HG03108 (cell line): ENCODE results near the gene SEMA4A.
"Not testable (repeated sequence)": the region's sequence is repeated elsewhere in the genome, so short reads cannot be mapped to it uniquely, and the experiment has no call there.

Experiments used
- ATAC-seq: cut with Tn5 transposase; IDR thresholded peaks from one replicate; pipeline ENCODE4 v1.9.1; 2021; ENCODE audit warnings: moderate library complexity; ENCODE audit not compliant: unreplicated experiment

Gene SEMA4A

DNA sequence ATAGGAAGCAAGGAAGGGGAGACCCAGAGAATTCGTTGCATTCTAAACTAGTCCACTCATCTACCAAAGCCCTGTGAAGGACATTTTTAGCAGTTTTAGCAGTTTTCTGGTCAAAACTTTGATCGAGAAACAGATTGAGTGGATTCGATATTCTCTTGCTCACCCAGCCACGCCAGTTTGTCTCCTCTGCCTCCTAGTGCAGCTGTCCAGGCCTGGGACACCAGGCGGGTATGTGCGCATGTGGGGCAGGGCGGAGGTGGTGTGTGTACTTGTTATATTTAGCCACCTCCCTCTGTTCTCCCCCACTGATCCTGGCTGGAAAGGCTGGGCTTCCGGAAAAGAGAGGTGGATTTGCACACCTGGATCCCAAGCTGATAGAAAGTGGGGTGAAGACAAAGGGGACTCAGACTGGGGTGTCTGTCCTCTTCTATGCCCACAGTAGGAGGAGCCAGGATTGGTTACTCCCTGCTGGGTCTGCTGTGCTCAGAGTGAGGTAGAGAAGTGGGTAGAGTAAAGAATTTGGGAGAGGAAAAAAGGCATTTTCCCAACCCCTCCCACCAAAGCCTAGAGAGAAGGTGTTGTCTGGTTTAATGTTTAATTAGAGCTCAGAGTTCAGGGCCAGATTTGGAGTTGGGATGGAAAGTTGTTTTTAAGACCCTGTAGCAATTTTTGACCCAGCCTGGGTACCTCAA is 35.1 kb upstream of the SEMA4A start:
- no peak for ATAC-seq

DNA sequence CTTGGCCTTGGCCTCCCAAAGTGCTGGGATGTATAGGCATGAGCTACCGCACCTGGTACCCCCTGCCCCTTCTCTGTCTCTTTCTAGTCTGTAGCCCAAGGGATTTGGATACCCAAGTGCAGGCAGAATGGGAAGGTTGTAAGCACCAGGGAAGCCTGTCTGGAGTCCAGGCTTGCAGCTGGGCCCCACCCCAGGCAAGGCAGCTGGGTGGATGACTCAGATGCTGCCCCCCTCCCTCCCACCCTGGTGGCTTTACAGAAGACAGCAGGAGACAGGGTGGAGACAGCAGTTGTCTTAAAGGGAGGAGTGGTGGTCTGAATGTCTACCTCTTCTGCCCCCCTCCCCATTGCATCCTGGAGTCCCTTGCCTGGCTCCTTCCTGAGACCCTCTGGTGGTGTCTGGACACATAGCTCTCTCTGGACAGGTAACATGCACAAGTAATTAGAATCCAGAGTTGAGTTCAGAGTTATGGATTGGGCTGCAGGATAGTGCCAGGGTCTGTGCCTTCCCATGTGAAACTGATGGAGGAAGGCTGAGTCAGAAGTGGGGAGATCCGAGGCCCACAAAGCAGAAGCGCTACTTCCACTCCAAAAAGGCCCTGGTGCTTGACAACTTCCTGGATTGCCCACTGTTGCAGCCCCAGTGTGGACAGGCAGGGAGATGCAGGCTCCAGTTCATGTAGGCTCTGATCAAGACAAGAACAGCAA is 33.7 kb upstream of the SEMA4A start:
- no peak for ATAC-seq

DNA sequence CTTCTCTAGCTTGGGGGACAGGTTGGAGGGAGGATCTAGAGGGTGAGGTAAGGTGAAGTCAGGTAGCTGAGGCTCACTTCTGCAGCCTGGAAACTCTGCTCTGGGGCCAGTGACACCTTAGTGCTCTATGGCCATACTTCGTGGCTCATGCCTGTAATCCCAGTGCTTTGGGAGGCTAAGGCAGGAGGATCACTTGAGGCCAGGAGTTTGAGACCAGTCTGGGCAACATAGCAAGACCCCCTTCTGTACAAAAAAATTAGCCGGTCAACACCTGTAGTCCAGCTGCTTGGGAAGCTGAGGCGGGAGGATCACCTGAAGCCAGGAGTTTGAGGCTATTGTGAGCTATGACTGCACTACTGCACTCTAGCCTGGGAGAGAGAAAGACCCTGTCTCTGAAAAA is 33.1 kb upstream of the SEMA4A start:
- ATAC-seq = no peak

DNA sequence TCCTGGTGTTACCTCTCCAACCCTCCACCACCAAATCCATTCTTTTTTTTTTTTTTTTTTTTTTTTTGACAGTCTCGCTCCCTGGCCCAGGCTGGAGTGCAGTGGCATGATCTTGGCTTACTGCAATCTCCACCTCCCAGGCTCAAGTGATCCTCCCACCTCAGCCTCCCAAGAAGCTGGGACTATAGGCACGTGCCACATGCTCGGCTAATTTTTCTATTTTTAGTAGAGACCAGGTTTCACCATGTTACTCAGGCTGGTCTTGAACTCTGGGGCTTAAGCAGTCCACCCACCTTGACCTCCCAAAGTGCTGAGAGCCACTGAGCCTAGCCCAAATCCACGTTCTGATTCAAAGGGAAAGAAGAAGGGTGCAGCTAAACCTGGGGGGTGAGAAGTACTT is 32.4 kb upstream of the SEMA4A start:
- ATAC-seq = not testable (repeated sequence)

DNA sequence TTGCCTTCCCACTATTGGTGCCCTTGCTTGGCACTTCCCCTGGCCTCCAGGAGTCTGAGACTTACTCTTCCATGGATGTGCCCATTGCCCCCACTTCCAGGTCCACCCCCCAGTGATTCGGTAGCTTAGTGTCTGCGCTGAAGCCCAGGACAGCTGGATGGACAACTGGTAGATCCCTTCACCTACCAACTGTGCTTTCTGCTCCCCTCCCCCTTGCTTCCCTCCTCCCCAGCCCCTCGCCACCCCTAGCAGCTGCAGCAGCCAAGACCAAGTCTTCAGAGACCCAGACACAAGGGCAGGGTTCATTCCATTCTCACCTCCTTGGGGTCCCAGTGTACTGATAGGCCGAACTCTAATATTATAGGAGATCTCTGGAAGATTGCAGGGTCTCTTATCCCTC is 31.9 kb upstream of the SEMA4A start:
- ATAC-seq = no peak

DNA sequence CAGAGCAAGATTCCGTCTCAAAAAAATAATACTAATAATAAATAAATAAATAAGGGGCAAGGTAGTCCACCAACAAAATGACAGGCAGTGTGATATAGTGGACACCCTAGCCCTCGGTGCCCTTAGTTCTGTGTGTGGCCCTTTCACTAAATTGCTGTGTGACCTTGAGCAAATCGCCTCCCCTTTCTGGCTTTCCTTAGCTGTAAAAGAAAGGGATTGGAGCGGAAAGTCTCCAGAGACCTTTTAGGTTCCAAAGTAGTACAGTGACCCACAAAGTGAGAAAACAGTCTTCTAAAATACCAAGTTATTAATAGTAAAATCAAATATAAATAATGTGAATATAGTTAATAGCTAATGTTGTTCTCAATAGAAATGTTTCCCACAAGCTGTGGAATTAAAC is 31.3 kb upstream of the SEMA4A start:
- ATAC-seq = no peak

DNA sequence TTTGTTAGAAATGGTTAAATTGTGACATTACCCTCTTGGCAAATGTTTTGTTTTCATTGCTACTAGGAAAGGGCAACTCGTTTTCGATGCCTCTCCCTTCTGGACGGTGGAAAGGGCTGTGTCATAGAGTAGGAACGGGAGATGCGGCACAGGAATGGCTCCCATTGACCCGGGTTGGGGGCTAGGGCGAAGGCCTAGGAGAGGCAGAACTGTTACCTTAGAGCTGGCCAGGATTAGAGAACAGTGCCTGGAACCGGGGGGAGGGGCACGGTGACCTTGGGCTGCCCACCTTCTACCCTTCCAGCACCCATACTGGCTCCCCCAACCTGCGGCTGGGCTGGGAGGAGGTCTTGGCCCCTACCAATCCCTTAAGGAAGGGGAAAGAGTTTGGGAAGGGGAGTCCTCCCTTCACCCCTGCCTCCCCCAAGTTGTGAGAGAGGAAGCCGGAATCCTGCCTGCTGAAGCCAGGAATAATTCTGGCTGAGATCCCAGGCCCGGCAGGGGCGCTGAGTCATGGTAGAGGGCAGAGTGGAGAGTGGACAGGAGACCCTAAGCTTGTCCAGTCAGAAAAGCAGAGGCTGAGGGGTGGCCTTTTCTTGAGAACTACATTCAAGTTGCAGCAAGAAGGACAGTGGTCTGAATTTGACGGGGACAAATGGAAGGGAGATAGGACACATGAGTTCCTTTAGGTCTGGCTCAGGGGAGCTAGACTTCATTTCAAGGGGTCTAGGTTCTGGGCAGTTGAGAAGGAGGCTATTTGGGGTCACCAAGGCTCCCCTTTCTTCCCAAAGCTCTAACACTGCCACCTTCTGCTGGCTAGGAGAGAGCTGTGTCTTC is 30.6 kb upstream of the SEMA4A start:
- no peak for ATAC-seq

DNA sequence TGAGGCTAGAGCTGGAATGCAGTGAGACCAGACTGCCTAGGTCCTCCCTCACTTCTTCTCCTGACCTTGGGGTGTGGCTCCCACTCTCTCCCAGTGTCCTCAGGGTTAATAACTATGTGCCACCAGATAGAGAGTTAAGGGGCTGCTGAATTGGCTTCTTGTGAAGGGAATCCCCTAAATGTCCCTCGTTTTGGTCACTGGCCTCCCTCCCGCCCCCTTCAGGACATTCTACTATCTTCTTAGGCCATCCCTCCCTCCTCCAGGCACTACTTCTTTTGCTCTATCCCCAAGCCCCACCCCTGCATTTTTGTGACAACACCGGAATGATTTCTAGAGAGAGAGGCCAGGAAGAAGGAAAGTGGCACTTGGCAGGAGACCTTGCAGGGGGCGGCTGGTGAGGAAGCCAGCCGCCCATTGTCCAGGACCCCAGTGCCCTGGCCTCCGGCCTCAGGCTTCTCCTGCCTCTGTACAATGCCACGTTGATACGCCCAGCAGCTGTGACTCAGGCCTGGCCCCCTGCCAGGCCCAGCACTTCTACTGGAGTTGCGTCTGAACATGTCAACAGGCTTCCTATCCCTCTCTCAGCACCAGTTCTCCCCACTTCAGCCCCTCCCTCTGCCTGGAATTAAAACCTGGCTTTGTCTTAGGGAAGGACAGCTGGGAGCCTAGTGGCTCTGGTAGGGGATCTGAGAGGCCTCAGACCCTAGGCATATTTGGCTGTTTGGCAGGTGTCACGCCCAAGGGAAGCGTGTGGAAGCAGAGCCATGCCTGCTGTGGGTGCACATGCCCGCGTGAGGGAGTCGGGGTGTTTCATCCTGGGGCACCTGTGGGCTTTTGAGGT is 29.8 kb upstream of the SEMA4A start:
- no peak for ATAC-seq

DNA sequence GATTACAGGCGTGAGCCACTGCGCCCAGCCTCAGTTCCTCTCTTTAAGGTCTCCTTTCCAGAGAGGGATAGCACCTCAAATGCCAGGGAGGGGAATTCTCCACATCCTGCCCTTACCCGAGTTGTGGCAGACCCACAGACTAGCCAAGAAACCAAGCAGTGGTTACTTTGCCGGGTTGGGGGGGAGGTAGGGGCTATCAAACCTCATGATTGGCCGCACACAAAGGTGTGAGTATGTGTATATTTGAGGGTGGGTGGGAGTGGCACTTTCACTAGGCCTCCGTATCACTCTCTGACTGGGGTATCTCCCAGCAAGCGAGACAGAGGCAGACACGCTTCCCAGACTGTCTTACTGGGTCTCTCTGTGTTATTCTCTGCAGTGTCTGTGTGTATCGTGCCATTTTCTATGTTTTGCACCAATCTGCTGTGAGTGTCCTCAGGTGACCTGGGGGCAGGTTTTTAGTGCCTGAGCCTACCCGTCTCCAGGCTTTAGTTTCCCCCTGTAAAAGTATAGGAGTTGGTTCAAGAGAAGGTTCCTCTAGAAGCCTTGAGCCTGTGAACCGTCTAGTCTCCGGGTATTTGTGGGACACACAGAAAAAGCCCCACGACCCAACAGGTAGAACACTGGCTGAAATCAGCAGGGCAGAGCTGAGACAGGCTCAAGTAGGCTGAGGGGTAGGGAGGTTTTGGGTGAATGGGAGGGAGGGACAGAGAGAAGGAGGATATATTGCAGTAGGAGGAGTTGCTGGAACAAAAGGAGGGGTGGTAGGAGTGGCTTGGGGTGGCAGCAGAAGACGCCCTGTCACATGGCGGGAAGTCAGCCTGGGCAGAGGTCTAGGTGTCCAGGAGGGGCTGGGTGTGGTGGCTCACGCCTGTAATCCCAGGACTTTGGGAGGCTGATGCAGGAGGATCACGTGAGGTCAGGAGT is 28.6 kb upstream of the SEMA4A start:
- no peak for ATAC-seq

DNA sequence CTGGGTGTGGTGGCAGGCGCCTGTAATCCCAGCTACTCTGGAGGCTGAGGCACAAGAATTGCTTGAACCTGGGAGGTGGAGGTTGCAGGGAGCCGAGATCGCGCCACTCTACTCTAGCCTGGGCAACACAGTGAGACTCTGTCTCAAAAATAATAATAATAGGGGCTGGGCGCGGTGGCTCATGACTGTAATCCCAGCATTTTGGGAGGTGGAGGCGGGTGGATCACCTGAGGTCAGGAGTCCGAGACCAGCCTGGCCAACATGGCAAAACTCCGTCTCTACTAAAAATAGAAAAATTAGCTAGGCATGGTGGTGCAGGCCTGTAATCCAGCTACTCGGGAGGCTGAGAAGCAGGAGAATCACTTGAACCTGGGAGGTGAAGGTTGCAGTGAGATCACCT is 27.8 kb upstream of the SEMA4A start:
- not testable (repeated sequence) for ATAC-seq

DNA sequence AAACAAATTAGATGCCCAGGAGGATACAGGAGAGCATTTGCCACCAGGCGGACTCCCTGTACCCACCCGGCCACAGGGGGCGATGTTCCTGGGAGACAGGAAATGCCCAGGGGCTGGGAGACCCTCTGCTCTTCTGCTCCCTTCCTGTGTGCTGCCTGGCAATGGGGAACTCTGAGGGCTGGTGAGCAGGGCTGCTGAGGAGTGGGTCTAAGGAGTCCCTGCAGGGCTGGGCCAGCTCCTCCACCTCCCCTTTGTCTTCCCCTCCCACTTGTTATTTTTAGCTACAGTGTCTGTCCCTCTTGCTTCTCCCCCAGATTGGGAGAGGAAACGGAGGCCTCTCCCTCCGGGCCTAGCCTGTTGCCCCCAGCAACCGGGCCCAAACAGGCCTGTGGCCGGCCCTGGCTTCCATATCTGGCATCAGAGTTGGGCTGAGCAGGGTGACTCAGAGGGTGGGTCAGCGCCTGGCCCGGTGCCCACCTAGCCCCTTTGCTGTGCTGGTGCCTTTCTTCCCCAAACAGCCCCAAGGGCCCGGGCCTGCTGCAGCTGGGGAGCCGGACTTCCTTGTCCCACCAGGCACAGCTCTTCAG is 27.2 kb upstream of the SEMA4A start:
- ATAC-seq = peak; percentile 30

DNA sequence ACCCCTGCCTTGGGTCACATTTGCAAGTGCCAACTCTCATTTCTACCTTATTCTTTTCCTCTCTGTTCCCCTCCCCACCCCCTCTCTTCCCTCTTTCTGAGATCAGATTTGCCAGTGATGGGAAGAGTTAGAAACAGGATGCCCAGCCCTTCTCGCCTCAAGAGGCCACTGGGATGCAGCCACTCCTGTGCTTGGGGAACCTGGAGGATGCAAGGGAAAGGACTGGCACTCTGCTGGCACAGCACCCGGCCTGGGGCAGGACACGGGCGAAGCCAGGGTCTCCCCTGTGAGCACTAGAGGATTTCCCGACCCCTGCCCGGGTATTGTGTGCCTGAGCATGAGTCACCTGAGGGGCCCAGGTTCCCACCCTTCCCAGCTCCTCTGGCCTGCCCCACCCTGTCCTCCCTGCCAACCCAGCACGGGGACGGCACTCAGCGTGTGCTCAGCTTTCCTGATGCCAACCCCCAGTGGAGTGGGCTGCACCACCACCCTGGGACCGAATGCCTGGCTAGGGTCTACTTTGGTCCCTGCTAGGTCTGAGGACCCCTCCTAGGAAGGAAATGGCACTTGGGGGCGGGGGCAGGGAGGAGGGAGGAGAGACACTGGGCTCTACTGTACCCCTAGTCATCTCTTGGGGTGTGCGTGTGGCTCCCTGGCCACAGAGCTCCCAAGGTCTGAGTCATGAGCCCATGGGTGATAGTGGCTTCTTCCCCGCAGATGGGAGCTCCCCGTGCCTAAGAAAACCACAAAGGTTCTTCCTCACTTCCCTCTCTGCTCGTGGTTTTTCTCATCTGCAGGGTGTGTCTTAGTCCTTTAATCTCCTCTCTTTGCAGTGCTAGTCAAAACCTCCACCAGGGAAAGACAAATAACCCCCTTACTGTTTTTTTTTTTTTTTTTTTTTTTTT is 26.5 kb upstream of the SEMA4A start:
- ATAC-seq = peak; percentile 32

DNA sequence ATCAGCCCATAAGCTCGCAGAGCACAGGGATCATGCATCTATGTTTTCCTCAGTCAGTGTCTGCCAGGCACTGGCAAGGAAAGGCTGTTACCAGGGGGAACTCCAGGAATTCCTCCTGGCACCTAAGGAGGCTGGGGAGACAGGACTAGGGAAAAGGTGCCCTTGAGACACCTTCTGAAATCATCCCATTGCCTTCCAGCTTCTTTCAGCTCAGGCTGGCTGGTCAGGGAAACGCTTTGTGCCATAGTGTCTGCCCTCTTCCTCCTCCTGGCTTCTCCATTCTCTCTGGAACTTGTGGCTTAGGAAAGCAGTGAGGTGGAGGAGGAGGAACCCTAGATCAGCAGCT is 25.1 kb upstream of the SEMA4A start:
- ATAC-seq = no peak

DNA sequence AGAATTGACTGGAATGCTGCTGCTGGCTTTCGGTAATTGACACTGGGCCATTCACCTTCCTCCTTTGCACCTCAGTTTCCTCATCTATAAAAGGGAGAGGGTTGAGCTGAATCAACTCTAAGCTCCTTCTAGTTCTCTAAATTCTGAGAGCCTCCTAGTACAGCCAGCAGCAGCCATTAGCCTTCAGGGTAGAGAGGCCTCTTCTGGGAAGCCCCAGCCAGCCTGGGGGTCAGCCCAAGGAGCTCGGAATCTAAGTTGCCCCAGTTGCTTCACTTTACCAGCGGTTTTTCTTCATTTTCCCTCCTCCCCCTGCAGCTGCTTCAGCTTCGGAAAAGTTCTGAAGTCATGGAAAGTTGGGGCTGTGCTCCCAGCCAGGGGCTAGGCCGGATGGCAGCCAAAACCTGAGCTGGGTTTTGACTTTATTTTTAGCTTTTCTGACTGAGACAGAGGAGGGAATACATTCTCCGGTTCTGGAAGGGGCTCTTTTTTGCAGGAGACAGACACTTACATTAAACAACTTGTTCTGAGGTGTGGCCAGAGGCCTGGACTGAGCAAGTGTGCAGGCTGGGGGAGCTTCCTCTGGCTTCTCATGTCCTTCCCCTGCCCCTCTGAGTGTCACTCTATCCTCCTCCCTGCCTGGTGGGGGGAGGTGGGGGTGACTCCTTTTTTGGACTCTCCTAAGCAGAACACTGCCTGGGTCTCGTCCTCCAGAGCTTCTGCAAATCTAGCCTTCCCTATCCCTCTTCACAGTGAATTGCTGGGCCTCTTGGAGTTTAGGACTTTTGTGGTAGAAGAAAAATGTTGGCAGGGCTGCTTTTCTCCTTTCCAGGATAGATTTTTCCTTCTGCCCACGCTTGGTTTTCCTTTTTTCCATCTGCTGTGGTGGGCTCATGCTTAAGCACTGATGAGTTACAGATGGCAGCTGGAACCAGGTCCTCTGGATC is 24.5 kb upstream of the SEMA4A start:
- ATAC-seq = no peak

DNA sequence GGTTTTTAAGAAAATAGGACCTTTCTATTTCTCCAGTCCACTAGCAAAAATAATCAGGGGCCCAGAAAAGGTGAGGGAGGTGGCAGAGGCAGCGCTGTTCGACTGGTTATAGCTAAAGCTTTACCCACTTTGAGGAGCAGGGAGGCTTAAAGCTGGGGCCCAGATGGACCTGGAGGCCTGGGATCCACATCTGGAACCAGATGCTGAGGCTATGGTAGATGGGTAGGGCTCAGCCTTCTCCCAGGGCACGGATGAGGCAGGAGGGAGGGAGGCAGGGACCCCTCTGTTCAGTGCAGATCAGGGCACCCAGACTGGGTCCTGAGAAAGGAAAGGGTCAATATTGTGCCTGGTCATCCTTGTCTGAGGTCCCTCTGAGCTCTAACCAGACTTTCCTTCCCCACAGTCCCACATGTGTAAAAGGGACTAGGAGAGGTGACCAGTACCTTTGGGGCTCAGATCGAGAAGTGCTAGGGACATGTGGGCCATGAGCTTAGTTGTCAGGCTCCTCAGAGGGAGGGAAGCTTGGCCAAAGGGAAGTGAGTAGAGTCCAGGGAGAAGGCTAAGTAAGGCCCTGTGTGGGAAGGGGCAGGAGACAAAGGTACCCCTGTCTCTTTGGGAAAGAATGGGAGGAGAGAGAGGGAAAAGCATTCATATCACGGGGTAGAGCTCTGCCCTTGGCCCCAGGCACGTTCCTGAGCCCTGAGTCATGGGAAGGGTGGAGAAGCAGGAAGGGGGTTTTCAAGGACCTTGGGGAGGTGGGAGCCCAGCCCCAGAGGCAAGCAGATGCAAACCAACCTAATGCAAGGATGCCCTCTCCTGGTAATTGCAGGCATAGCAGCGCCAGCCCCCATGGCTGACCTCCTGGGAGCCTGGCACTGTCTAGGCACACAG is 23.5 kb upstream of the SEMA4A start:
- no peak for ATAC-seq

DNA sequence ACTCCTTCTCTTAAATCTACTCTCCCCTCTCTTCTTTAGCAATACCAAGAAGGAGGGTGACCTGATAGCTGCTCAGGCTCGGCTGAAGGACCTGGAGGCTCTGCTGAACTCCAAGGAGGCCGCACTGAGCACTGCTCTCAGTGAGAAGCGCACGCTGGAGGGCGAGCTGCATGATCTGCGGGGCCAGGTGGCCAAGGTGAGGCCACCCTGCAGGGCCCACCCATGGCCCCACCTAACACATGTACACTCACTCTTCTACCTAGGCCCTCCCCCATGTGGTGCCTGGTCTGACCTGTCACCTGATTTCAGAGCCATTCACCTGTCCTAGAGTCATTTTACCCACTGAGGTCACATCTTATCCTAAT is 22.8 kb upstream of the SEMA4A start:
- ATAC-seq = no peak
